WTC11 (cell line): ENCODE data around the gene PI4K2B.
"Not testable (repeated sequence)": the region's sequence is repeated elsewhere in the genome, so short reads cannot be mapped to it uniquely, and the experiment has no call there.

Experiments used
- CTCF ChIP-seq: fragments of 200-600 bp; IDR thresholded peaks from 2 replicates; pipeline ENCODE4 v1.8.0; 2022; ENCODE audit warnings: antibody characterized with exemption
- ZNF512 ChIP-seq: sonication (generic); formaldehyde crosslinking; IDR thresholded peaks from 2 replicates; pipeline ENCODE4 v1.8.1; 2022; ENCODE audit warnings: missing genetic modification reagents, borderline replicate concordance

- not testable (repeated sequence) for TF ChIP-seq ZNF512, CTCF
These were observed 2.2 kb downstream of the PI4K2B start for GRCh38 chr4:25236030-25236429.
